Tibial nerve (tissue), 4 donors: ENCODE data around the gene LAIR2. TPM values are rescaled to one million over a fixed set of nuclear protein-coding genes. Genes with fewer than 3 reads are reported as not detected.

Experiments used
- DNase-seq, 2 donors: peaks; one replicate each; pipeline ENCODE4 v3.0.0-alpha.2; 2019; ENCODE audit warnings: low spot score in 2 of 2
- H3K27ac ChIP-seq, 4 donors: fragments of 200-600 bp; sonication (generic) in 3 of 4; one replicate each; pipeline ENCODE4 v1.5.1; 2017 to 2019; ENCODE audit warnings: mild to moderate bottlenecking in 1 of 4
- H3K27me3 ChIP-seq, 2 donors: fragments of 200-600 bp; sonication (generic) in 1 of 2; one replicate each; pipeline versions ENCODE4 v1.5.1 to v1.6.0; 2017 to 2019
- H3K36me3 ChIP-seq, 3 donors: fragments of 200-600 bp; sonication (generic); one replicate each; pipeline ENCODE4 v1.5.1; 2018 to 2019
- H3K4me1 ChIP-seq, 4 donors: fragments of 200-600 bp; sonication (generic) in 3 of 4; one replicate each; pipeline ENCODE4 v1.5.1; 2017 to 2019
- H3K4me3 ChIP-seq, 4 donors: fragments of 200-600 bp; sonication (generic) in 3 of 4; one replicate each; pipeline ENCODE4 v1.5.1; 2017 to 2019; ENCODE audit warnings: mild to moderate bottlenecking in 1 of 4, moderate library complexity in 1 of 4
- H3K9me3 ChIP-seq, 4 donors: fragments of 200-600 bp; sonication (generic) in 3 of 4; one replicate each; pipeline ENCODE4 v1.5.1; 2017 to 2019
- CTCF ChIP-seq, 5 experiments: fragments of 200-600 bp in 3 of 5; fragments of 450-650 bp in 2 of 5; sonication (generic) in 3 of 5; IDR thresholded peaks; one replicate each; pipeline ENCODE4 v1.5.1; 2016 to 2019; ENCODE audit warnings: antibody characterized with exemption in 5 of 5, mild to moderate bottlenecking in 3 of 5, moderate library complexity in 2 of 5
- EP300 ChIP-seq, 2 donors: sonication (generic); formaldehyde crosslinking; IDR thresholded peaks; one replicate each; pipeline ENCODE4 v1.6.1; 2017; ENCODE audit warnings: antibody characterized with exemption in 2 of 2, mild to moderate bottlenecking in 1 of 2
- POLR2A ChIP-seq, 2 donors: fragments of 450-650 bp; IDR thresholded peaks; one replicate each; pipeline ENCODE4 v1.6.1; 2017; ENCODE audit warnings: antibody characterized with exemption in 2 of 2, mild to moderate bottlenecking in 2 of 2, moderate library complexity in 2 of 2
- WGBS, 2 donors: methylation state at CpG; one replicate each; pipeline ENCODE4 v1.1.5; 2018; 5-methylcytosine and 5-hydroxymethylcytosine counted together
- total RNA-seq, 4 donors: library from RNA; depleted of rRNA; stranded (reverse); fragments of >200 nt; gene quantifications; one replicate each; pipeline ENCODE4 v1.1.0, GENCODE V29; 2016

Gene LAIR2
- total RNA-seq, 4 donors from 2014 or later, result not detected

- WGBS, 2 donors, result 80 to 82% methylated on average over 5 to 9 of the region's 14 CpGs
- H3K36me3 ChIP-seq, result no peaks in the 10 kb centered on the region
- H3K4me3 ChIP-seq, result no peak overlapping the region
- H3K9me3 ChIP-seq, result peaks cover 0 to 7% (median 0%) of the 10 kb centered on the region in 4 donors
- no peak overlapping the region for H3K27ac ChIP-seq
- no peaks in the 10 kb centered on the region for H3K27me3 ChIP-seq
- TF ChIP-seq POLR2A (IDR thresholded peaks at IDR 0.05) (no peak), EP300 (IDR thresholded peaks at IDR 0.05) (no peak), CTCF (IDR thresholded peaks at IDR 0.05) (no peak)
- DNase-seq, result no peak
- H3K4me1 ChIP-seq, result no peaks in the 10 kb centered on the region
Measured at GRCh38 chr19:54549224-54549623, 46.6 kb downstream of the LAIR2 start.

GRCh38 chr19:54551293-54551692 lies 48.7 kb downstream of the LAIR2 start:
- Histone ChIP-seq H3K4me3 (no peak overlapping the region), H3K9me3 (peaks cover 0 to 7% (median 0%) of the 10 kb centered on the region in 4 donors), H3K27ac (no peak overlapping the region), H3K4me1 (no peaks in the 10 kb centered on the region), H3K27me3 (no peaks in the 10 kb centered on the region), H3K36me3 (no peaks in the 10 kb centered on the region)
- TF ChIP-seq CTCF (IDR thresholded peaks at IDR 0.05), result no peak
- no peak for TF ChIP-seq POLR2A (IDR thresholded peaks at IDR 0.05)
- TF ChIP-seq EP300 (IDR thresholded peaks at IDR 0.05), result no peak
- WGBS, 2 donors, result 85 to 86% methylated on average over 6 of the region's 6 CpGs
- DNase-seq, result no peak

- H3K36me3 ChIP-seq, result no peaks in the 10 kb centered on the region
- no peak overlapping the region for H3K27ac ChIP-seq
- TF ChIP-seq EP300 (IDR thresholded peaks at IDR 0.05), result no peak
- no peak for TF ChIP-seq POLR2A (IDR thresholded peaks at IDR 0.05)
- TF ChIP-seq CTCF (IDR thresholded peaks at IDR 0.05), result no peak
- H3K4me1 ChIP-seq, result no peaks in the 10 kb centered on the region
- 74 to 86% methylated on average over 22 of the region's 22 CpGs for WGBS, 2 donors
- H3K4me3 ChIP-seq, result no peak overlapping the region
- no peaks in the 10 kb centered on the region for H3K27me3 ChIP-seq
- peak in 1 of 2 donors; percentile 35 for DNase-seq
- peaks cover 0 to 7% (median 0%) of the 10 kb centered on the region in 4 donors for H3K9me3 ChIP-seq
Measured at GRCh38 chr19:54551950-54552912, 49.6 kb downstream of the LAIR2 start.

- H3K9me3 ChIP-seq, result peaks cover 0 to 7% (median 0%) of the 10 kb centered on the region in 4 donors
- TF ChIP-seq POLR2A (IDR thresholded peaks at IDR 0.05) (no peak), EP300 (IDR thresholded peaks at IDR 0.05) (no peak), CTCF (IDR thresholded peaks at IDR 0.05) (no peak)
- H3K4me1 ChIP-seq, result no peaks in the 10 kb centered on the region
- H3K27ac ChIP-seq, result no peak overlapping the region
- H3K27me3 ChIP-seq, result no peaks in the 10 kb centered on the region
- no peaks in the 10 kb centered on the region for H3K36me3 ChIP-seq
- no peak for DNase-seq
- 82 to 88% methylated on average over 15 of the region's 15 CpGs for WGBS, 2 donors
- H3K4me3 ChIP-seq, result no peak overlapping the region
Measured at GRCh38 chr19:54552913-54553310, 50.3 kb downstream of the LAIR2 start.

GRCh38 chr19:54554006-54554405 lies 51.4 kb downstream of the LAIR2 start:
- no peak overlapping the region for H3K4me3 ChIP-seq
- no peak for DNase-seq
- H3K9me3 ChIP-seq, result peaks cover 0 to 7% (median 0%) of the 10 kb centered on the region in 4 donors
- no peaks in the 10 kb centered on the region for H3K27me3 ChIP-seq
- no peak overlapping the region for H3K27ac ChIP-seq
- H3K4me1 ChIP-seq, result no peaks in the 10 kb centered on the region
- WGBS, 2 donors, result 79 to 85% methylated on average over 10 of the region's 10 CpGs
- no peaks in the 10 kb centered on the region for H3K36me3 ChIP-seq
- TF ChIP-seq CTCF (IDR thresholded peaks at IDR 0.05) (no peak), EP300 (IDR thresholded peaks at IDR 0.05) (no peak), POLR2A (IDR thresholded peaks at IDR 0.05) (no peak)
